ENCODE data around the gene GRIN2C.

Gene GRIN2C

DNA sequence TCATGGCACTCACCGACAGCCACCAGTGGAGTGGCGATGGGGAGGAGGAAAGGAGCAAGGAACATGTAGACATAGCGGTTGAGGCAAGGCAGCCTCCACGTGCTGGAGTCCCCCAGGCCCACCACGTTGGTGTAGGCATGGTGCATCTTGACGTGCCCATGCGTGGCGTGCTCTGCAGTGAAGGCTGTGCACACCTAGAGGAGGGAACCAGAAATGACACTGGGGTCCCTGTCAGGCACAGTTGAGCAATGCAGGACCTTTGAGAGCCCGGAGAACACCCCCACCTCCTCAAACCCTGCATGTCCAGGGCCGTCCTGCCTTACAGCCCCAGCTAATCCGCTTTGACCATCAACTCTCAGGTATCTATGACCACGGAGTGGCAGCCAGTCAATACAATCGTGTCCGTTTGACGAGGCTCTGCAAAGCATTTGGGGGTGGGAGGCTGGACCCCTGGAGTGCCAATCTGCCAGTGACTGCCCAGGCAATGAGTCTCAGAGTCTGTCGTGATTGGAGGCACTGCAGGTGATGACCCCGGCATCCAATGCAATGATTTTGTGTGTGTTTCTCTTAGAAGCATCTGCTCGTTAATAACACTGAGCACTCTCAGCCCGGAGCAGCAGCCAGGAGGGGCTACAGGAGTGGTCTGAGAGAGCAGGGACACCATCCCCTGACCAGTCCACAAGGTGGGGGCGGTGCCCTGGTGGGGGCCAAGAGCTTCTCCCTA lies 23.0 kb upstream of the GRIN2C start:
- H3K9ac ChIP-seq (ENCODE audit: low read length), result no peak overlapping the region
- DNase-seq, result no peak
- no peak overlapping the region for H3K4me2 ChIP-seq (ENCODE audit: low read depth, low read length)
- no peaks in the 10 kb centered on the region for H4K20me1 ChIP-seq (ENCODE audit: insufficient read depth, low read length)
- TF ChIP-seq EZH2phosphoT487 (IDR thresholded peaks at IDR 0.05; ENCODE audit: low read length) (no peak), EZH2 (optimal IDR thresholded peaks at IDR 0.05; ENCODE audit: low read depth, low read length) (no peak)
- TF ChIP-seq, protein P1, sequence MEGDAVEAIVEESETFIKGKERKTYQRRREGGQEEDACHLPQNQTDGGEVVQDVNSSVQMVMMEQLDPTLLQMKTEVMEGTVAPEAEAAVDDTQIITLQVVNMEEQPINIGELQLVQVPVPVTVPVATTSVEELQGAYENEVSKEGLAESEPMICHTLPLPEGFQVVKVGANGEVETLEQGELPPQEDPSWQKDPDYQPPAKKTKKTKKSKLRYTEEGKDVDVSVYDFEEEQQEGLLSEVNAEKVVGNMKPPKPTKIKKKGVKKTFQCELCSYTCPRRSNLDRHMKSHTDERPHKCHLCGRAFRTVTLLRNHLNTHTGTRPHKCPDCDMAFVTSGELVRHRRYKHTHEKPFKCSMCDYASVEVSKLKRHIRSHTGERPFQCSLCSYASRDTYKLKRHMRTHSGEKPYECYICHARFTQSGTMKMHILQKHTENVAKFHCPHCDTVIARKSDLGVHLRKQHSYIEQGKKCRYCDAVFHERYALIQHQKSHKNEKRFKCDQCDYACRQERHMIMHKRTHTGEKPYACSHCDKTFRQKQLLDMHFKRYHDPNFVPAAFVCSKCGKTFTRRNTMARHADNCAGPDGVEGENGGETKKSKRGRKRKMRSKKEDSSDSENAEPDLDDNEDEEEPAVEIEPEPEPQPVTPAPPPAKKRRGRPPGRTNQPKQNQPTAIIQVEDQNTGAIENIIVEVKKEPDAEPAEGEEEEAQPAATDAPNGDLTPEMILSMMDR (IDR thresholded peaks at IDR 0.05; ENCODE audit: low read length), result 0 out of 2 replicates have a peak, but pooled peaks have one; percentile 3
- no peaks in the 10 kb centered on the region for H3F3A ChIP-seq (ENCODE audit: insufficient read depth, low read length)
- no peak overlapping the region for H2AFZ ChIP-seq (ENCODE audit: low read length)
- no peaks in the 10 kb centered on the region for H3K9me3 ChIP-seq (replicated peaks; ENCODE audit: insufficient read depth, low read length)
- no peak overlapping the region for H3K27ac ChIP-seq (ENCODE audit: low read length)
- no peak overlapping the region for H3K4me3 ChIP-seq (ENCODE audit: low read length)
- no peaks in the 10 kb centered on the region for H3K36me3 ChIP-seq (replicated peaks; ENCODE audit: insufficient read depth, low read length)
- no peaks in the 10 kb centered on the region for H3K79me2 ChIP-seq (ENCODE audit: low read length)
- H3K9me2 ChIP-seq (replicated peaks; ENCODE audit: insufficient read depth, low read length), result no peaks in the 10 kb centered on the region
- no peaks in the 10 kb centered on the region for H3K4me1 ChIP-seq (ENCODE audit: low read length)
- H3K27me3 ChIP-seq (replicated peaks; ENCODE audit: insufficient read depth, low read length), result peaks cover 95% of the 10 kb centered on the region

DNA sequence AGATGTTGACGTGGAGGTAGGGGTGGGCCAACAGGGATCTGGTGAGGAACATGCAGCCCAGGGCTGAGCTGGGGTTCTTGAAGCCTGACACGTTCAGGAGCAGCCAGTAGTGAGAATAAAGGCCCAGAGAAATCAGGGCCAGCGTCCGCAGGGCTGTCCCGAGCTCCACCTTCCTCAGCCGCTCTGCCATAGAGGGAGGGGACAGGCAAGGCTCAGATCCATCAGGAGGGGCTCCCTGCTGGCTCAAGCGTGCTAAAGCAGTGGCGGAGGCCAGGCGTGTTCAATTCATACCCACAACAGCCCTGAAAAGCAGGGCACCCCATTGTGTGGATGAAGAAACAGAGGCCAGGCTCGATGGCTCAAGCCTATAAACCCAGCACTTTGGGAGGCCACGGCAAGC lies 21.4 kb upstream of the GRIN2C start:
- H3K27me3 ChIP-seq (replicated peaks; ENCODE audit: insufficient read depth, low read length), result peaks cover 88% of the 10 kb centered on the region
- TF ChIP-seq, protein P1 (IDR thresholded peaks at IDR 0.05; ENCODE audit: low read length), result no peak
- TF ChIP-seq EZH2phosphoT487 (IDR thresholded peaks at IDR 0.05; ENCODE audit: low read length) (no peak), EZH2 (optimal IDR thresholded peaks at IDR 0.05; ENCODE audit: low read depth, low read length) (no peak)

DNA sequence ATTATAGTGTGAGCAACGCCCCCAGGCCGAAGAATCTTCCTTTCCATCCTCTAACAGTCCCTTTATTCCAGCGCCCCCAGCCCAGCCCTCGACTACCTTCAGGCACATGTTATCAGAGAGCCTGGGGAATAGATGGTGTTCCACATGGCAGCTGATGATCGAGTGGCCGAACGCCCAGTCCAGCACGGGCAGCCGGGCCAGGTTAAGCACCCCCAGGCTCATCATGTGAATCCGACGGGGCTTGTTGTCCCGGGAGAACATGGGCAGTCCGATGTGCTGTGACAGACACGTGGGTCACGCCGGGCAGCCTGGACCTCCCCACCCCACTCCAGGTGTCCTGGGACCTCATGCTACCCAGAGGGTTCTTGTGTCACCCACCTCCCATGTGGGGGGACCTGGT lies 19.6 kb upstream of the GRIN2C start:
- Histone ChIP-seq H4K20me1 (ENCODE audit: insufficient read depth, low read length) (no peaks in the 10 kb centered on the region), H3K9me3 (replicated peaks; ENCODE audit: insufficient read depth, low read length) (no peaks in the 10 kb centered on the region), H3K9ac (ENCODE audit: low read length) (no peak overlapping the region), H3K79me2 (ENCODE audit: low read length) (no peaks in the 10 kb centered on the region), H2AFZ (ENCODE audit: low read length) (no peak overlapping the region), H3K4me1 (ENCODE audit: low read length) (peaks cover 14% of the 10 kb centered on the region; the same call in 1 of the 2 replicates), H3K27me3 (replicated peaks; ENCODE audit: insufficient read depth, low read length) (peaks cover 73% of the 10 kb centered on the region), H3K4me2 (ENCODE audit: low read depth, low read length) (no peak overlapping the region), H3K36me3 (replicated peaks; ENCODE audit: insufficient read depth, low read length) (no peaks in the 10 kb centered on the region), H3K4me3 (ENCODE audit: low read length) (no peak overlapping the region), H3K27ac (ENCODE audit: low read length) (no peak overlapping the region), H3F3A (ENCODE audit: insufficient read depth, low read length) (0 out of 2 replicates have a peak, but pooled peaks cover 4% of the 10 kb centered on the region), H3K9me2 (replicated peaks; ENCODE audit: insufficient read depth, low read length) (no peaks in the 10 kb centered on the region)
- no peak for DNase-seq
- no peak for TF ChIP-seq EZH2phosphoT487 (IDR thresholded peaks at IDR 0.05; ENCODE audit: low read length)
- TF ChIP-seq EZH2 (optimal IDR thresholded peaks at IDR 0.05; ENCODE audit: low read depth, low read length), result no peak
- TF ChIP-seq, protein P1 (IDR thresholded peaks at IDR 0.05; ENCODE audit: low read length), result no peak

More for the DNA sequence above, 21.4 kb upstream of the GRIN2C start:
- Histone ChIP-seq H3K4me2 (ENCODE audit: low read depth, low read length) (no peak overlapping the region), H3K36me3 (replicated peaks; ENCODE audit: insufficient read depth, low read length) (no peaks in the 10 kb centered on the region), H2AFZ (ENCODE audit: low read length) (no peak overlapping the region), H3K9ac (ENCODE audit: low read length) (no peak overlapping the region), H3F3A (ENCODE audit: insufficient read depth, low read length) (no peaks in the 10 kb centered on the region), H3K9me2 (replicated peaks; ENCODE audit: insufficient read depth, low read length) (no peaks in the 10 kb centered on the region), H3K4me3 (ENCODE audit: low read length) (no peak overlapping the region), H3K4me1 (ENCODE audit: low read length) (no peaks in the 10 kb centered on the region), H3K79me2 (ENCODE audit: low read length) (no peaks in the 10 kb centered on the region), H4K20me1 (ENCODE audit: insufficient read depth, low read length) (no peaks in the 10 kb centered on the region), H3K9me3 (replicated peaks; ENCODE audit: insufficient read depth, low read length) (no peaks in the 10 kb centered on the region), H3K27ac (ENCODE audit: low read length) (no peak overlapping the region)
- no peak for DNase-seq
